GM23338 (cell line): ENCODE measurements around the gene BNC2.

Experiments used
- CREB1 ChIP-seq: fragments of 250-450 bp; sonication (Bioruptor Pico); IDR thresholded peaks from 2 replicates; pipeline ENCODE4 v1.5.0; 2020; ENCODE audit warnings: low read depth, mild to moderate bottlenecking, moderate library complexity
- EZH2phosphoT487 ChIP-seq: fragments of 200-600 bp; sonication (generic); IDR thresholded peaks from one replicate; pipeline ENCODE4 v1.8.1; 2018; ENCODE audit warnings: antibody characterized with exemption; ENCODE audit not compliant: unreplicated experiment
- POLR2AphosphoS5 ChIP-seq: IDR thresholded peaks from 2 replicates; pipeline ENCODE4 v1.6.1; 2016; ENCODE audit warnings: antibody characterized with exemption, low read depth
- TF ChIP-seq, protein P1 (sequence below), 2 experiments: fragments of 200-600 bp in 1 of 2; sonication (generic) in 1 of 2; conservative IDR thresholded peaks; 2 replicates each; pipeline versions ENCODE4 v1.5.1 to v1.6.1; 2016 to 2017; ENCODE audit warnings: antibody characterized with exemption in 2 of 2, low read depth in 2 of 2, mild to moderate bottlenecking in 2 of 2, moderate library complexity in 1 of 2
- TF ChIP-seq, protein P2 (sequence below): IDR thresholded peaks from one replicate; pipeline ENCODE4 v1.6.1; 2018; ENCODE audit warnings: antibody characterized with exemption; ENCODE audit not compliant: unreplicated experiment

DNA sequence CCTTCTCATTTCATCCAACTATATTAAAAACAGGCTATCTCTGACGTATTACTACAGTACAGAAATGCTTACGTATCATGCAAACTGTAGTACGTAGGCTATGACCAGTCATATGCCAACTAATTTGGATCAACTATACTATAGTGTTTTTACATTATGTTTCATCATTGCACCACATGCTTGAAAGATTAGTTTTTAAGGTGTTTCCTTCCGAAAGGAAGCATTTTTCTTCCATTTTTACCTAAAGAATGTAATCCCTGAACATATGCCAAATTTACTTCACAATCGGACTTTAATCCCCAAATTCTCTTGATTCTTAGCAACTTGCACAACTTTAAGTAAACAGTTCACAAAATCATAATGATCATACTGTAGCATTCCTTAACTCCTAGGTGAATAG lies 153.9 kb downstream of the BNC2 start:
- TF ChIP-seq POLR2AphosphoS5 (no peak), CREB1 (CRISPR knock-in tag) (no peak), EZH2phosphoT487 (no peak)
- TF ChIP-seq, protein P1, sequence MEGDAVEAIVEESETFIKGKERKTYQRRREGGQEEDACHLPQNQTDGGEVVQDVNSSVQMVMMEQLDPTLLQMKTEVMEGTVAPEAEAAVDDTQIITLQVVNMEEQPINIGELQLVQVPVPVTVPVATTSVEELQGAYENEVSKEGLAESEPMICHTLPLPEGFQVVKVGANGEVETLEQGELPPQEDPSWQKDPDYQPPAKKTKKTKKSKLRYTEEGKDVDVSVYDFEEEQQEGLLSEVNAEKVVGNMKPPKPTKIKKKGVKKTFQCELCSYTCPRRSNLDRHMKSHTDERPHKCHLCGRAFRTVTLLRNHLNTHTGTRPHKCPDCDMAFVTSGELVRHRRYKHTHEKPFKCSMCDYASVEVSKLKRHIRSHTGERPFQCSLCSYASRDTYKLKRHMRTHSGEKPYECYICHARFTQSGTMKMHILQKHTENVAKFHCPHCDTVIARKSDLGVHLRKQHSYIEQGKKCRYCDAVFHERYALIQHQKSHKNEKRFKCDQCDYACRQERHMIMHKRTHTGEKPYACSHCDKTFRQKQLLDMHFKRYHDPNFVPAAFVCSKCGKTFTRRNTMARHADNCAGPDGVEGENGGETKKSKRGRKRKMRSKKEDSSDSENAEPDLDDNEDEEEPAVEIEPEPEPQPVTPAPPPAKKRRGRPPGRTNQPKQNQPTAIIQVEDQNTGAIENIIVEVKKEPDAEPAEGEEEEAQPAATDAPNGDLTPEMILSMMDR (conservative IDR thresholded peaks at IDR 0.05; ENCODE audit: low read depth in 2 of 2) = no peak
- TF ChIP-seq, protein P2, sequence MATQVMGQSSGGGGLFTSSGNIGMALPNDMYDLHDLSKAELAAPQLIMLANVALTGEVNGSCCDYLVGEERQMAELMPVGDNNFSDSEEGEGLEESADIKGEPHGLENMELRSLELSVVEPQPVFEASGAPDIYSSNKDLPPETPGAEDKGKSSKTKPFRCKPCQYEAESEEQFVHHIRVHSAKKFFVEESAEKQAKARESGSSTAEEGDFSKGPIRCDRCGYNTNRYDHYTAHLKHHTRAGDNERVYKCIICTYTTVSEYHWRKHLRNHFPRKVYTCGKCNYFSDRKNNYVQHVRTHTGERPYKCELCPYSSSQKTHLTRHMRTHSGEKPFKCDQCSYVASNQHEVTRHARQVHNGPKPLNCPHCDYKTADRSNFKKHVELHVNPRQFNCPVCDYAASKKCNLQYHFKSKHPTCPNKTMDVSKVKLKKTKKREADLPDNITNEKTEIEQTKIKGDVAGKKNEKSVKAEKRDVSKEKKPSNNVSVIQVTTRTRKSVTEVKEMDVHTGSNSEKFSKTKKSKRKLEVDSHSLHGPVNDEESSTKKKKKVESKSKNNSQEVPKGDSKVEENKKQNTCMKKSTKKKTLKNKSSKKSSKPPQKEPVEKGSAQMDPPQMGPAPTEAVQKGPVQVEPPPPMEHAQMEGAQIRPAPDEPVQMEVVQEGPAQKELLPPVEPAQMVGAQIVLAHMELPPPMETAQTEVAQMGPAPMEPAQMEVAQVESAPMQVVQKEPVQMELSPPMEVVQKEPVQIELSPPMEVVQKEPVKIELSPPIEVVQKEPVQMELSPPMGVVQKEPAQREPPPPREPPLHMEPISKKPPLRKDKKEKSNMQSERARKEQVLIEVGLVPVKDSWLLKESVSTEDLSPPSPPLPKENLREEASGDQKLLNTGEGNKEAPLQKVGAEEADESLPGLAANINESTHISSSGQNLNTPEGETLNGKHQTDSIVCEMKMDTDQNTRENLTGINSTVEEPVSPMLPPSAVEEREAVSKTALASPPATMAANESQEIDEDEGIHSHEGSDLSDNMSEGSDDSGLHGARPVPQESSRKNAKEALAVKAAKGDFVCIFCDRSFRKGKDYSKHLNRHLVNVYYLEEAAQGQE = no peak
